Panc1 (cell line): ENCODE measurements around the gene NLRP10. TPM values are rescaled to one million over a fixed set of nuclear protein-coding genes. Genes with fewer than 3 reads are reported as not detected.

Experiments used
- ATAC-seq: fragments of 200-7000 bp; cut with Tn5 transposase; 2 replicates; pipeline ENCODE4 v1.9.1; 2020; ENCODE audit warnings: mild to moderate bottlenecking, moderate library complexity
- BruUV-seq: library from RNA; stranded (reverse); fragments of 400-500 nt; replicated peaks from 2 replicates; lab custom pipeline; 2021; lab: Mats Ljungman, UMichigan
- CTCF ChIA-PET: fragments of 300-600 bp; sonication (Branson Sonifier 250); formaldehyde crosslinking; loops from one replicate; lab custom pipeline; 2022; ENCODE audit warnings: antibody characterized with exemption; lab: Charles Lee
- POLR2A ChIA-PET: fragments of 300-600 bp; sonication (Branson Sonifier 250); formaldehyde crosslinking; loops from one replicate; lab custom pipeline; 2022; ENCODE audit warnings: antibody characterized with exemption; lab: Charles Lee
- DNase-seq: peaks from one replicate; pipeline ENCODE4 v3.0.0-alpha.2; 2010; ENCODE audit warnings: low read depth, low spot score
- H3K27ac ChIP-seq: 2 replicates; pipeline ENCODE4 v1.5.1; 2011; ENCODE audit warnings: mild to moderate bottlenecking, low read length, inconsistent platforms
- H3K27me3 ChIP-seq: fragments of 200-500 bp; sonication (Bioruptor generic); 2 replicates; pipeline ENCODE4 v1.6.0; 2014; ENCODE audit warnings: low read length, inconsistent platforms; ENCODE audit not compliant: control insufficient read depth, insufficient read depth
- H3K36me3 ChIP-seq: fragments of 200-500 bp; sonication (Bioruptor generic); 2 replicates; pipeline ENCODE4 v1.5.1; 2014; ENCODE audit warnings: inconsistent platforms, mild to moderate bottlenecking, low read length, moderate library complexity; ENCODE audit not compliant: control insufficient read depth, insufficient read depth
- H3K4me1 ChIP-seq: 2 replicates; pipeline ENCODE4 v1.5.1; 2011; ENCODE audit warnings: inconsistent platforms, mild to moderate bottlenecking, low read length, moderate library complexity; ENCODE audit not compliant: control insufficient read depth, insufficient read depth
- H3K4me3 ChIP-seq, 2 experiments: 2 replicates each; pipeline ENCODE4 v1.5.1; 2011 to 2012; ENCODE audit warnings: low read depth in 2 of 2, low read length in 2 of 2, mild to moderate bottlenecking in 2 of 2, inconsistent platforms in 1 of 2, moderate library complexity in 1 of 2
- H3K9me3 ChIP-seq: fragments of 200-500 bp; sonication (Bioruptor generic); 2 replicates; pipeline ENCODE4 v1.5.1; 2014; ENCODE audit warnings: low read depth, mild to moderate bottlenecking, inconsistent platforms, low read length, moderate library complexity; ENCODE audit not compliant: control insufficient read depth, insufficient read depth
- POLR2AphosphoS5 ChIP-seq: IDR thresholded peaks from 2 replicates; pipeline ENCODE4 v1.6.1; 2012; ENCODE audit warnings: mild to moderate bottlenecking, low read depth, low read length, moderate library complexity
- SIN3A ChIP-seq: IDR thresholded peaks from 2 replicates; pipeline ENCODE4 v1.6.1; 2012; ENCODE audit warnings: low read depth, mild to moderate bottlenecking, low read length, moderate library complexity, borderline replicate concordance; ENCODE audit not compliant: insufficient read depth
- TCF7L2 ChIP-seq: IDR thresholded peaks from 2 replicates; pipeline ENCODE4 v1.6.1; 2011; ENCODE audit warnings: mild to moderate bottlenecking, low read depth, low read length, inconsistent platforms
- in situ Hi-C: cut with HindIII; loops from 2 replicates; pipeline ENCODE4 v1.10.0; 2016; ENCODE audit warnings: low sequenced_read_pairs, low pct_unique_long_range_greater_than_20kb
- intact Hi-C: fragments of 100-400 bp; cut with micrococcal nuclease; formaldehyde crosslinking; loops from one replicate; pipeline ENCODE4 v1.10.0; 2022; ENCODE audit not compliant: unreplicated experiment
- total RNA-seq: library from RNA; stranded (reverse); gene quantifications from one replicate; pipeline ENCODE4 v1.2.1, GENCODE V29; 2021; ENCODE audit not compliant: unreplicated experiment
- TF ChIP-seq, protein P1 (sequence below), 2 experiments: IDR thresholded peaks; 2 replicates each; pipeline ENCODE4 v1.6.1; 2011 to 2012; ENCODE audit warnings: low read depth in 2 of 2, control low read depth in 1 of 2, low read length in 1 of 2, mild to moderate bottlenecking in 1 of 2, moderate library complexity in 1 of 2; ENCODE audit not compliant: insufficient read depth in 1 of 2
- TF ChIP-seq, protein P2 (sequence below): fragments of 450-650 bp; IDR thresholded peaks from 2 replicates; pipeline ENCODE4 v1.5.1; 2017; ENCODE audit warnings: mild to moderate bottlenecking

NLRP10 gene
- total RNA-seq, 1 experiment from 2014 or later, result not detected

DNA sequence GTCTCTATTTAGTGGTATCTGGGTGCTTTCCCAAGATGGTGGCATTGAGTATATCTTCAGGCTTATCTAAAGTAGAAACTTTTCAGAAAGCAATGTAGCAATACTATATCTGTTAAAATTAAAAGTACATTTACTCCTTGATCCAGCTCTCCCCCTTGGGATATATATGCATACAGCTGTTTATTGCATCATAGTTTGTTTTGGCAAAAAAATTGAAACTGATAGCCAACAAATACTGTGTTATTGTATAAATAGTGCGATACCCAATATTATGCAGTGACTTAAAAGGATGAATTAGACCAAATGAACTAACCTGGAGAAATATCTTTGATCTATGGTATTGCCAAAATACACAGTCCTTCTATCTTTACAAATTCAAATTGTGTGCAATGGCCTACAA, 15.3 kb downstream of the NLRP10 start:
- POLR2A ChIA-PET, result no interaction called here
- no peak overlapping the region for H3K4me3 ChIP-seq

DNA sequence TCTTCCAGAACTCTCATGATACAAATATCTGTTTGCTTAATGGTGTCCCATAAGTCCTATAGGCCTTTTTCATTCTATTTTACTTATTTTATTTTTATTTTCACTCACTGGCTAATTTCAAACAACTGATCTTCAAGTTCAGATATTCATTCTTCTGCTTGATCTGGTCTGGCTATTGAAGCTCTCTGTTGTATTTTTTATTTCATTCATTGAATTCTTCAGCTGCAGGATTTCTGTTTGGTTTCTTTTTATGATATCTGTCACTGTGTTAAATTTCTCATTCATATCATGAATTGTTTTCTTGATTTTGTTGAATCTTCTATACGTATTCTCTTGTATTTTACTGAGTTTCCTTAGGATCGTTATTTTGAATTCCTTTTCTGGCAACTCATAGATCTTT, 21.1 kb downstream of the NLRP10 start:
- DNase-seq, result no peak
- ATAC-seq, result no peak
- peaks cover 10% of the 10 kb centered on the region; the same call in 1 of the 2 replicates for H3K9me3 ChIP-seq
- H3K4me3 ChIP-seq, result no peak overlapping the region
- POLR2A ChIA-PET, result no interaction called here
- peaks cover under 1% of the 10 kb centered on the region; the same call in 1 of the 2 replicates for H3K27me3 ChIP-seq
- no peaks in the 10 kb centered on the region for H3K4me1 ChIP-seq
- intact Hi-C loops, result no loop called here
- TF ChIP-seq SIN3A, result no peak
- CTCF ChIA-PET, result no interaction called here
- in situ Hi-C loops, result no loop called here
- BruUV-seq, result no TSS peak
- no peaks in the 10 kb centered on the region for H3K36me3 ChIP-seq
- H3K27ac ChIP-seq, result no peak overlapping the region

More for the DNA sequence above, 15.3 kb downstream of the NLRP10 start:
- H3K27me3 ChIP-seq, result peaks cover 9% of the 10 kb centered on the region; the same call in 1 of the 2 replicates
- DNase-seq (no peak), ATAC-seq (no peak)
- intact Hi-C loops, result no loop called here
- in situ Hi-C loops, result no loop called here
- TF ChIP-seq, protein P1, sequence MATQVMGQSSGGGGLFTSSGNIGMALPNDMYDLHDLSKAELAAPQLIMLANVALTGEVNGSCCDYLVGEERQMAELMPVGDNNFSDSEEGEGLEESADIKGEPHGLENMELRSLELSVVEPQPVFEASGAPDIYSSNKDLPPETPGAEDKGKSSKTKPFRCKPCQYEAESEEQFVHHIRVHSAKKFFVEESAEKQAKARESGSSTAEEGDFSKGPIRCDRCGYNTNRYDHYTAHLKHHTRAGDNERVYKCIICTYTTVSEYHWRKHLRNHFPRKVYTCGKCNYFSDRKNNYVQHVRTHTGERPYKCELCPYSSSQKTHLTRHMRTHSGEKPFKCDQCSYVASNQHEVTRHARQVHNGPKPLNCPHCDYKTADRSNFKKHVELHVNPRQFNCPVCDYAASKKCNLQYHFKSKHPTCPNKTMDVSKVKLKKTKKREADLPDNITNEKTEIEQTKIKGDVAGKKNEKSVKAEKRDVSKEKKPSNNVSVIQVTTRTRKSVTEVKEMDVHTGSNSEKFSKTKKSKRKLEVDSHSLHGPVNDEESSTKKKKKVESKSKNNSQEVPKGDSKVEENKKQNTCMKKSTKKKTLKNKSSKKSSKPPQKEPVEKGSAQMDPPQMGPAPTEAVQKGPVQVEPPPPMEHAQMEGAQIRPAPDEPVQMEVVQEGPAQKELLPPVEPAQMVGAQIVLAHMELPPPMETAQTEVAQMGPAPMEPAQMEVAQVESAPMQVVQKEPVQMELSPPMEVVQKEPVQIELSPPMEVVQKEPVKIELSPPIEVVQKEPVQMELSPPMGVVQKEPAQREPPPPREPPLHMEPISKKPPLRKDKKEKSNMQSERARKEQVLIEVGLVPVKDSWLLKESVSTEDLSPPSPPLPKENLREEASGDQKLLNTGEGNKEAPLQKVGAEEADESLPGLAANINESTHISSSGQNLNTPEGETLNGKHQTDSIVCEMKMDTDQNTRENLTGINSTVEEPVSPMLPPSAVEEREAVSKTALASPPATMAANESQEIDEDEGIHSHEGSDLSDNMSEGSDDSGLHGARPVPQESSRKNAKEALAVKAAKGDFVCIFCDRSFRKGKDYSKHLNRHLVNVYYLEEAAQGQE (IDR thresholded peaks at IDR 0.05; ENCODE audit: insufficient read depth in 1 of 2, low read depth in 2 of 2, low read length in 1 of 2), result no peak
- TF ChIP-seq, protein P2, sequence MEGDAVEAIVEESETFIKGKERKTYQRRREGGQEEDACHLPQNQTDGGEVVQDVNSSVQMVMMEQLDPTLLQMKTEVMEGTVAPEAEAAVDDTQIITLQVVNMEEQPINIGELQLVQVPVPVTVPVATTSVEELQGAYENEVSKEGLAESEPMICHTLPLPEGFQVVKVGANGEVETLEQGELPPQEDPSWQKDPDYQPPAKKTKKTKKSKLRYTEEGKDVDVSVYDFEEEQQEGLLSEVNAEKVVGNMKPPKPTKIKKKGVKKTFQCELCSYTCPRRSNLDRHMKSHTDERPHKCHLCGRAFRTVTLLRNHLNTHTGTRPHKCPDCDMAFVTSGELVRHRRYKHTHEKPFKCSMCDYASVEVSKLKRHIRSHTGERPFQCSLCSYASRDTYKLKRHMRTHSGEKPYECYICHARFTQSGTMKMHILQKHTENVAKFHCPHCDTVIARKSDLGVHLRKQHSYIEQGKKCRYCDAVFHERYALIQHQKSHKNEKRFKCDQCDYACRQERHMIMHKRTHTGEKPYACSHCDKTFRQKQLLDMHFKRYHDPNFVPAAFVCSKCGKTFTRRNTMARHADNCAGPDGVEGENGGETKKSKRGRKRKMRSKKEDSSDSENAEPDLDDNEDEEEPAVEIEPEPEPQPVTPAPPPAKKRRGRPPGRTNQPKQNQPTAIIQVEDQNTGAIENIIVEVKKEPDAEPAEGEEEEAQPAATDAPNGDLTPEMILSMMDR, result no peak
- no peak for TF ChIP-seq POLR2AphosphoS5
- TF ChIP-seq SIN3A, result no peak
- TF ChIP-seq TCF7L2, result no peak
- no peaks in the 10 kb centered on the region for H3K36me3 ChIP-seq
- no peaks in the 10 kb centered on the region for H3K4me1 ChIP-seq
- no TSS peak for BruUV-seq
- H3K27ac ChIP-seq, result no peak overlapping the region
- no peaks in the 10 kb centered on the region for H3K9me3 ChIP-seq
- CTCF ChIA-PET, result no interaction called here

DNA sequence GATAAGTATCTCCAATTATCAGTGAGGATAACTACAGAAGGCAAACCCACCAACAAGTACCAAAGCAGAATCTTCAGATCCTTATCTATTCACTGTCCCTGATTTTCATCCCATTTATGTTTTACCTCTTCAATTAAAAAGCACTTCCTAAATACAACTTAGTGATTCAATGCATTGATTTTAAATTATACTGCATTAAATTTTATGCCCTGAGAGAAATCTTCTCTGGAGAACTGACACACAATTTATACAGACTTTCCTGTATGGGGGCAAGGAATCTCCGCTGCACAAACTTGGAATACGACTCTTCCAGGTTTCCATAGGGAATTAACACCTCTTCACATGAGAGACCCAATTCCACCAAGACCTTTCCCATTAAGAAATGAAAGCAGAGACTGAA, 23.6 kb downstream of the NLRP10 start, which contains the start of gene OR10A3:
Gene OR10A3, minus strand, starts transcription at position 101 of the 400 bp plus-strand sequence. CDS start 2,188 bp downstream, outside the sequence.
- CTCF ChIA-PET, result no interaction called here
- in situ Hi-C loops, result no loop called here

More for the DNA sequence above, 23.6 kb downstream of the NLRP10 start, which contains the start of gene OR10A3:
- POLR2A ChIA-PET, result no interaction called here
- H3K4me3 ChIP-seq, result no peak within 1 kb of the TSS
- no peak for ATAC-seq
- no peak for TF ChIP-seq SIN3A
- TF ChIP-seq, protein P2, result no peak
- TF ChIP-seq, protein P1 (IDR thresholded peaks at IDR 0.05; ENCODE audit: insufficient read depth in 1 of 2, low read depth in 2 of 2, low read length in 1 of 2), result no peak
- TF ChIP-seq POLR2AphosphoS5, result no peak
- no TSS peak for BruUV-seq
- intact Hi-C loops, result no loop called here
- no peaks in the 10 kb centered on the region; the same call in 1 of the 2 replicates for H3K27me3 ChIP-seq
- DNase-seq, result no peak
- H3K9me3 ChIP-seq, result peaks cover 10% of the 10 kb centered on the region; the same call in 1 of the 2 replicates
- H3K36me3 ChIP-seq, result no peaks in the 10 kb centered on the region
- H3K27ac ChIP-seq, result no peak within 1 kb of the TSS
- H3K4me1 ChIP-seq, result no peaks in the 10 kb centered on the region
